Raji (cell line): ENCODE results near the gene BPTF.

ENCODE experiments used
- POLR2A ChIP-seq: IDR thresholded peaks from 2 replicates; pipeline ENCODE4 v1.6.1; 2011; ENCODE audit warnings: low read depth, low read length, control low read depth; ENCODE audit not compliant: insufficient read depth

Gene BPTF

GRCh38 chr17:67825627-67826601 lies 611 bp downstream of the BPTF start:
- peak; percentile 69 for TF ChIP-seq POLR2A

- no peak for TF ChIP-seq POLR2A
Measured at GRCh38 chr17:67829331-67829730, 4.0 kb downstream of the BPTF start.

GRCh38 chr17:67830440-67830839 lies 5.1 kb downstream of the BPTF start:
- TF ChIP-seq POLR2A, result no peak

- TF ChIP-seq POLR2A, result no peak
Measured at GRCh38 chr17:67831268-67831667, 6.0 kb downstream of the BPTF start.

GRCh38 chr17:67833134-67833533 lies 7.8 kb downstream of the BPTF start:
- no peak for TF ChIP-seq POLR2A

- TF ChIP-seq POLR2A, result no peak
Measured at GRCh38 chr17:67833946-67834631, 8.8 kb downstream of the BPTF start.

GRCh38 chr17:67834634-67835033 lies 9.3 kb downstream of the BPTF start:
- TF ChIP-seq POLR2A, result no peak

- TF ChIP-seq POLR2A, result no peak
Measured at GRCh38 chr17:67836205-67836987, 11.1 kb downstream of the BPTF start.

- TF ChIP-seq POLR2A, result no peak
Measured at GRCh38 chr17:67837965-67838364, 12.7 kb downstream of the BPTF start.

GRCh38 chr17:67838538-67838937 lies 13.2 kb downstream of the BPTF start:
- TF ChIP-seq POLR2A, result no peak

- no peak for TF ChIP-seq POLR2A
Measured at GRCh38 chr17:67841992-67842391, 16.7 kb downstream of the BPTF start.

- no peak for TF ChIP-seq POLR2A
Measured at GRCh38 chr17:67842648-67843047, 17.3 kb downstream of the BPTF start.

GRCh38 chr17:67845374-67845773 lies 20.1 kb downstream of the BPTF start:
- TF ChIP-seq POLR2A, result no peak

- no peak for TF ChIP-seq POLR2A
Measured at GRCh38 chr17:67850991-67851631, 25.8 kb downstream of the BPTF start.

GRCh38 chr17:67853703-67854102 lies 28.4 kb downstream of the BPTF start:
- TF ChIP-seq POLR2A, result no peak

GRCh38 chr17:67854378-67854777 lies 29.1 kb downstream of the BPTF start:
- no peak for TF ChIP-seq POLR2A
